SW480 (cell line): ENCODE data around the gene COL4A1.

Experiments
- DNase-seq: peaks from one replicate; pipeline ENCODE4 v3.0.0-alpha.2; 2016; ENCODE audit warnings: low spot score

Gene COL4A1

DNA sequence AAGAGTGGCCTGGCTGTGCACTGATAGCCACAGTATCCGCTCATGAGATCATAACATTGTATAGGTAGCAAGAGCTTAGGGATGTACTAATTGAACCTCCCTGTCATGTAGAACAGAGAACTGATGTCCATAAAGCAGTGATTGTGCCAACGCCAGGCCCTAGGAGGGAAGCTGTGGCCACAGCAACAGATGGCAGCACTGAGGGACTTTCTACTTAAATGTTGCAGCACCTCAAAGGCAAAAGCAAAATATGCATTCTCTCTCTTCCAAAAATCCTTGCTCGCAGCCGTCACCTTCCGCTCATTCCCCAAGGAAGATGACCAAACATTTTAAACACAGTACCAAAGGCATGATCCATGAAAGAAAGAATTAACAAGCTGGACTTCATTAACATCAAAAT is 32.3 kb downstream of the COL4A1 start:
- DNase-seq = no peak

- DNase-seq = no peak
Observed at GRCh38 chr13:110273254-110273653, 33.7 kb downstream of the COL4A1 start.

- DNase-seq = no peak
Observed at GRCh38 chr13:110272651-110273050, 34.3 kb downstream of the COL4A1 start.

DNA sequence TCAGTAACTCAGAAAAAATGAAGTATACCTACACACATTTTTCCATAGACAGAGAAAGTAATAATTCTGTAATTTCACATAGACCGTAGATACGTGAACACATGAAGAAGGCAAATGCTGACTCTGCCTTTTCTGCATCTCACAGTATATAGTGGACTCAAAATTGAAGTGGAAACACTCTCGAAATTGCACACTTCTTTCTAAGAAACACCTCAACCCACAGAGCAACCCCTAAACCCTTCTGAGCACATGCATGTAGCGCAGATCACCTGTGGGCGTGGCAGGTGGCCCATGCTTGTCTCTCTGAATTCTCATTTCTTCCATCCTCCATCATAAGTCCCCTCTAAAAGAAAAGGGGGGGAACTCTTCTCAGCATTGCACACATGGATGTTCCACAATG is 34.7 kb downstream of the COL4A1 start:
- no peak for DNase-seq

DNA sequence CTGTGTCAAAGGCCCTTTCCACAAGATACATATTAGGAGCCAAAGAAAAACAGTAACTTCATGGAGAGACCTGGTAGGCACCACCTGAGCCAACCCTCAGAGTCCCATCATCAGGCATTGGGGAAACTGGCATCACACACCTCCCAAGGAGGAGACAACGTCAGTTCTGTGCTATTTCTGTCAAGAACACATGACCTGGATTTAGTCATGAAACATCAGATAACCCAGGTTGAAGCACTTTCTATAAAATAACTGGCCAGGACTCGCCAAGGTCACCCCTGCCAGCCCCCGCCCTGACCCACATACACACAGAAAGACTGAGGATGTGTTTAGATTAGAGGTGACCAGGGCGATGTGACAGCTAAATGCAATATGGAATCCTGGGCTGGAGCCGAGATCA is 35.6 kb downstream of the COL4A1 start:
- no peak for DNase-seq

DNA sequence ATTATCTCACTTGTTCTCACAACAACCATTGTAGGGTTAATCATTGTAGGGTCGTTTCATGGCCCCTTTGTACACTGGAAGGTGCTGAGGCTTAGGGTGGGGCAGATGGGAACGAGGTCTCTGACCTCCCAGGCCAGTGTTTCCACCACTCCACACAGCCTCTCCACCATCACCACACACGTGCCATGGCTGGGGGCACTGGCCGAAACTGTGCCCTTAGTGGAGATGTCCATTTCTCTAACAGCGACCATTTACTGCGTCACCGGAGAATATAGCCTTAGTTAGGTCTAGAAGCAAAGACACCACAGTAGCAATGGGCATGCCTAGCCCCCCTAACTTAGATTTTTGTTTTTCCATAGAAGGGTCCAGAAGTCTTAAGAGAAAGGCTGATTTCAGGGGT is 36.5 kb downstream of the COL4A1 start:
- DNase-seq = no peak

DNA sequence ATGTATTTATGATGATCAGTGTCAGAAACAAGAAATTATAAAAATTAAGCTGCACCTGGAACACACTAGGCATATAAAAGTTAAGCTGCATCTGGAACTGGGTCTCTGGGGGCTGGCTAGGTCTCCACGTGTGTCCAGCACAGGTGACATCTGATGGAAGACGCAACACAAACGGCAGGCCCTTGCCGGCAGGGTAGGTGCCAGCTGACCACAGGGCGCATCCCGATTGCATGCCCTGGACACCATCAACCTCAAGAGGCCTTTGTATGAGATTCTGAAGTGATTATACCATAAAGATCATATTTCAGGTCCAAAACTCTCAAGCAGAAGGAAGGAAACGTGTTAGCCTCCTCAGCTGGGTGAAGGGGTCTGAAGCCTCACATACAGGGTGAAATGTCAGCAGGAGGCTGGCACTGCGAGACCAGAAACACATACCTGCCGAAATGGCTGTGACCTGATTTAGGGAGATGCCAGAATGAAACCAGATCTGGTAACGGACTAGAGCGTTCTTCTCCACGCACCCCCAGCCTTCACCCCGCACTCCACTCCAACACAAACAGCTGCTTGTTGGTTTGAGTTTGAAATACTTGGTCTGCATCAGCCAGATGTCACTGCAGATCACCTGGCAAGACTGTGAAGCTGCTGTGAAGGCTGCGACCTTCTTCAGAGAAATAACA is 37.3 kb downstream of the COL4A1 start:
- DNase-seq = no peak

DNA sequence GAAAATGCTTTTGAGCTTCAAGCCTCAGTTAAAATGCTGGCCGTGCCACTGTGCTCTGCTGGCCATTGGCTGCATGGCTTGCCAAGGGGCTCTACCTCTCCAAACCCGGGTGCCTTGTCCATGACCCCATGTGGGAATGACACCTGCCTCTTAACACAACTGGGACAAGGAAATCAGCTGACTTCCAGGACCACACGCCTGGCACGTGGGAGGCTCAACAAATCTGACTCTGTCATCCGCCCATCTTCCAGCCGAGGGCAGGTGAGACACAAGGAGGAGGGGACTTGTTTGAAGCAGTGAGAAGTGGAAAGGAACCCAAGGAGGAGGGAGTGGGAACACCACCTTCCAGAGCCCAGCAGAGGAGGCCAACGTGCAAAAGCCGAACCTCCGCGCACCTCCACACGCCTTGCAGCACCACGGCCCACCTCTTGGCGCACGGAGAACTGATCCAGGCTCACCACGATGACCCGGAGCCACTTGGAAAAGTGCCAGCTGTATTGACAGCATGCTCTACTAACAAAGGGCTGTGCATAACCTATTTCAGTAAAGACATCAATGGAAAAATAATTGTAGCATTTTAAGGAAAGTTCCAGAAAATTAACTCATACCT is 38.3 kb downstream of the COL4A1 start:
- no peak for DNase-seq

GRCh38 chr13:110268061-110268460 is 38.9 kb downstream of the COL4A1 start:
- DNase-seq = no peak

GRCh38 chr13:110266983-110267382 is 40.0 kb downstream of the COL4A1 start:
- no peak for DNase-seq

- DNase-seq = no peak
Observed at GRCh38 chr13:110266431-110266809, 40.5 kb downstream of the COL4A1 start.

- DNase-seq = no peak
Observed at GRCh38 chr13:110265682-110266430, 41.1 kb downstream of the COL4A1 start.

DNA sequence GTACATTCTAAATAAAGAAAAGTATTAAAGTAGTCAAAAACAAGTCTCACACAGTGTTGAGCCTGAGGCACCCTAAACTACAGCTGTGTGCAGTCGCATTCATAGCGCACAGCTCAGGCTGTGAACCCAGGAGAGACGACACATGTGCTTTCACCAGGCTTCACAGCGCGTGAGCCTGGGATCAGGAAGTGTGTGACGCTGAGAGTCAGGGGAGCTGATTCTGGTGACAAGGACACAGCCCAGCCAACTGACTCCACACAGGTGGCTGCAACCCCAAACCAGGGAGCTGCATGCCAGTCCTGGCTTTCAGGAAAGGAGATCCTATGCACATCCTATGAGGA is 41.6 kb downstream of the COL4A1 start:
- DNase-seq = no peak

GRCh38 chr13:110264685-110265275 is 42.2 kb downstream of the COL4A1 start:
- DNase-seq = no peak

DNA sequence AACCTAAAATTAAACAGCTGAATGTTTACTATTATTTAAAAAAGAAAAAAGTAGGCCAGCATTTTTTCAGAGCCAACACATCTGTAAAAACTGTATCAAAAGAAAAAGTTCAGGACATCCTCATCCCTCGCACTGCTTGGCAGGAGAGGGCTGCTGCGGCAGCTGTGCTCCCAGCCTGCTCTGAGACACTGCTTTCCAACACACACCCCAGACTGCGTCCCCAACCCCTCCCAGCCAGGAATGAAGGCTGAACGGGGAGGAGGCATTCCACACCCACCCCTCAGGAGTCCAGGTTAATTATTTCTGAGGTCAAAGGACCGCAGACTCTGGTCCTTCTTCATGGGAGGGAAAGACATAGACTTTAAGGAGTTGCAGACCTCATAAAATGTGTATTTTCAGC is 43.1 kb downstream of the COL4A1 start:
- DNase-seq = no peak

- no peak for DNase-seq
Observed at GRCh38 chr13:110263404-110263803, 43.6 kb downstream of the COL4A1 start.

- no peak for DNase-seq
Observed at GRCh38 chr13:110262508-110263291, 44.3 kb downstream of the COL4A1 start.

DNA sequence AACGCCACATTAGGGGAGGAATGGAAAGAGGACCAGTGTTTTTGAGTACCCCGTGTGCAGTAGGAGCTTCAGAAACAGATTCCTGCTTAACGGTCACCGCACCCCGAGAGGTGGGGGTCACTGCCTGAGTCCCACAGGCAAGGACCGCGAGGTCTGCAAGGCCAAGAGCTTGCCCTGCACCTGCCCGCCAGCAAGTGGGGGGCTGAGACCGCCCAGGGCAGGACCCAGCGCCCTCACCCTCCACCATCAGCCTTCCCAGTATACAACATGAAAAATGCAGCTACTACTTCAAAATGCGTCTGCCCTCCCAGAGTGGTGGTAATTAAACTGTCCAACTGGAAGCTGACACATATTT is 44.9 kb downstream of the COL4A1 start:
- no peak for DNase-seq

DNA sequence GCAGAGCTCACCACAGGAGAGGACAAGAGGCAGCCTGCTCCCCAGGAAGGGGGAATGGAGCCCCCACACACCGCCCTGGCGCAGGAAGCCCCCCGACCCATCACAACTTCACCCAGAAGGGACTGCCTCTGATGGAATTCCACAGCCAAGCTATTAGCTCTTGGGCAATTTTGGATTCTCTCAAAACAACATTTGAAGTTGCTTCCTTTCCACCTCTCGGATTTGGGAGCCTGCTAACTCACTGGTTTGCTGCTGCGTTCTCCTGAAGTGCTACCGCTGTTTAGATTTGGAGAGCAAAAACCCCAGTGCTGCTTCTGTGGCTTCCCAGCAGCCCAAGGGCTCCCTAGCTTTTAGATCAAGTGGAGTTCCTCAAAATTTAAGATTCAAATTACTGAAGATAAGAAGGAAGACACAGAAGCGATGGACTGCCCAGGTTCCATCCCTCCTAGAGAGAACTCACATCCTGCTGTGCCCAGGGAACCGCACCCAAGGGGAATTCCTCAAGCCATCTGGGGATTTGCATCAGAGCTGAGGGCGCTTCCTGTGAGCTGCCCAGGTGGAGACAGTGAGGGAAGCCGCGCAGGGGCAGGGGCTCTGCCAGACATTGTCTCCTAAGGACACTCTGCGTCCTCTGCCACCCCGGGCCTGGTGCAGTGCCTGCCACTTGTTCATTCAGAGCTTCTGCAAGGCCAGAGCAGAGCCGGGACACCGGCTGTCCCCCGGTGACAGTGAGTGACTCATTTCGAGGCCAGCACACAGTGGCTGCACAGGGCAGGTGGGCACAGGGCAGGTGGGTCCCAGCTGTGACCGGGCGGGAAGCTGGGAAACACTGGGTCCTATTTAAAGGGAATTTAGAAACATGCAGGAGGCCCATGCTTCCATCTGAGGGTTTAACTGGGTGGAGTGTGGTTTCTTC is 45.5 kb downstream of the COL4A1 start:
- no peak for DNase-seq

GRCh38 chr13:110259651-110260050 is 47.3 kb downstream of the COL4A1 start:
- DNase-seq = no peak

- DNase-seq = no peak
Observed at GRCh38 chr13:110258876-110259631, 47.9 kb downstream of the COL4A1 start.
